GM19238 (cell line): ENCODE data around the gene B9D2.
"Not testable (repeated sequence)": the region's sequence is repeated elsewhere in the genome, so short reads cannot be mapped to it uniquely, and the experiment has no call there.

Experiments used
- DNase-seq: peaks from one replicate; pipeline ENCODE4 v3.0.0; 2011; ENCODE audit warnings: low spot score; ENCODE audit not compliant: insufficient read length

Gene B9D2, protein sequence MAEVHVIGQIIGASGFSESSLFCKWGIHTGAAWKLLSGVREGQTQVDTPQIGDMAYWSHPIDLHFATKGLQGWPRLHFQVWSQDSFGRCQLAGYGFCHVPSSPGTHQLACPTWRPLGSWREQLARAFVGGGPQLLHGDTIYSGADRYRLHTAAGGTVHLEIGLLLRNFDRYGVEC

DNA sequence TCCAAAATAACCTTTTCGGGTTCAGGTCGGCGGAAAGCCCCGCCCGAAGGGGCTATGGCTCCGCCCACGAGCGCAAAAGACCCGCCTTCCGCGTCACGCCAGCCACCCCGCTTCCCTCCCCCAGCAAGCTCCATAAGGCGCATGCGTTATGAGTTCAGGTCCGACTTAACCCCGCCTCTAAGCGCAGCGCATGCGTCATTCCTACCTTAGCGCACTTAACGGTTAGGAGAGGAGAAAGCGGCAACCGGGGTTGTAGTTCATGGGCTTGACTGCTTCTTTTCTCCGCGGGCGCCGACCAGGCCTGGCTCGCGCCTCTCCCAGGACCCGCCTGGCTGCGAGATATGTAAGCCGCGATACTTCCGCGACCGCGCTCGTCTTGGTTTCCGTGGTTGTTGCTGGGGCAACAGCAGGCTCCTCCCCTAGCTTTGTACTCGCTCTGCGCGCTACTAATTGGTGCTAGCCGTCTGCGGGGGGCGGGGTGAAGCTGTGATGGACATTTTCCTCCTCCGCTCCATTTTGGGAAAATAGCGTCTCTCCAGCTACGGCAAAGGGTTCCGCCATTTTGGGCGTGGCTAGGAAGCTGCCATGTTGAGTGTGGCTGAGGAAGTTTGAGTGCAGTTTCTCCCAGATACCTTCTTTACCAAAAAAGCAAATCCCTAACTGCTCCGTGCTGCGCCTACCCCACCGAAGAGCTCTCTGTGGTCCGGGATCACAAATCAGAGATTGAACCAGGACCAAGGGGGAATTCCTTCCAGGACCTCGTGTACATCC, at the start of gene B9D2:
Gene B9D2 (minus strand): TSS at position 397 of the 771 bp plus-strand sequence. CDS start 630 bp downstream, outside the sequence.
- peak; percentile 85 for DNase-seq

DNA sequence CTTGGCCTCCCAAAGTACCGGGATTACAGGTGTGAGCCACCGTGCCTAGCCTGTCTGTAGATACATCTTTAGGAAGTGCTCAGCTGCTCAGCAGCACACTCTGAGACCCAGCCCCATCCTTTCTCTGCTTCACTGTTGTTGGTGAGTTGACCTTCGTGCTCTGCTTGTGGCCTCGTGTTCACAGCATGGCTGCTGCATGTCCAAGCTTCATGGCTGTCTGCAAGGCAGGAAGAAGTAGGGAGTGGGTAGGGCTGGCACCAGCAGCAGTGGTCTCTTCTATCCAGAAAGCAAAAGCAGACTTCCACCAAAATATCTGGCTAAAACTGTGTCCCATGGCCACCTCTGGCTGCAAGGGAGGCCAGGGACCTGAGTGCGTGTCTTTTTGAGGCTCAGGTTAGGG, 49.0 kb upstream of the B9D2 start:
- no peak for DNase-seq

DNA sequence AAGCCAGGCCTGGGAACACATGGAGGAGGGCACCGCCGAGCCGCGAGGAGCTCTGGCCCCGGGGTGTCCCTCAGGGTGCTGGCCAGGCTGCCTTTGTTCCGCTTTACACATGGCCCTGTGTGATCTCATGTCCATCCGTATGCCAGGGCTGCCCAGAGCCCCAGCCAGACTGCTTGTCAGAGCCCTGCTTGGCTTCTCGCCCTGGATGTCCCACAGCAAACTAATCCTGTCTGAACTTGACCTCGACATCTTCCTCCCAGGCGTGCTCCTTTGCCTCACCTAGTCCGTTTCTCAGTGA, 48.0 kb upstream of the B9D2 start:
- no peak for DNase-seq

DNA sequence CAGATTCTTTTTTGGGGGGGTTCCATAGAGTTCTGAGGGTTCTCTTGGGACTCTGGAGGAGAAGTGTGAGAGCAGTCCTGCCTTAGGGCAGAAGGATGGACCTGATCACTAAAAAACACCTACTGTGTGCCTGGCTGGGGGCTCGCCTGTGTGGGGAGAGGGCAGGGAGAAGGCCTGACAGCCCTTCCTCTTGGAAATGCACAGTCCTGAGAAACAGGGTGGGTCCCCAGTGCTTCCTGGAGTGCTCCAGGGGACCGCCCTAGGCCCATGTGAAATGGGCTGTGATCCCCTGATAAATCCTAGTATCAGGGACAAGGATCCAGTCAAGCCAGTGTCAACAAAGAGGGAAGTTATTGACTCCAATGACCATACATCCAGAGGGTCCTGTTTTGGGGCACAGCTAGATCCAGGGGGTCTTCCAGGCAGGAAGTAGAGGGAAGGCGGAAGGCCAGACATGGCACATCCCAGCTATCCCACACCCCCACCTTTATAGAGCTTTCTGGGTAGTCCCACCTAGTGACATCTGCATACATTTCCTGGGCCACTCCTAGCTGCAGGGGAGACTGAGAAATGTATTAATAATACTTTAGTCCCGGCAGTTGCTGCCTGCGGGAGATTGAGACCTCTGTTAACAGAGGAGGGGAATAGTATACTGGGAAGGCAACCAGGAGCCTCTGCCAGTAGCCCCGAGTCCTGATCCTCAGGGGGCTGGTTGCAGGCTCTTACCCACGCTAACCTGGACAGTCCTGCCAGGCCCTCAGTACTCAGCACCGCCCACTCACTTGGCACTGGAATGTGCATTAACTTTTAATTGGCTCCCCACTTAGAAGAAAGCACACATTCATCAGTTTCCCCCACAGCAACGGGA, 47.4 kb upstream of the B9D2 start:
- no peak for DNase-seq

DNA sequence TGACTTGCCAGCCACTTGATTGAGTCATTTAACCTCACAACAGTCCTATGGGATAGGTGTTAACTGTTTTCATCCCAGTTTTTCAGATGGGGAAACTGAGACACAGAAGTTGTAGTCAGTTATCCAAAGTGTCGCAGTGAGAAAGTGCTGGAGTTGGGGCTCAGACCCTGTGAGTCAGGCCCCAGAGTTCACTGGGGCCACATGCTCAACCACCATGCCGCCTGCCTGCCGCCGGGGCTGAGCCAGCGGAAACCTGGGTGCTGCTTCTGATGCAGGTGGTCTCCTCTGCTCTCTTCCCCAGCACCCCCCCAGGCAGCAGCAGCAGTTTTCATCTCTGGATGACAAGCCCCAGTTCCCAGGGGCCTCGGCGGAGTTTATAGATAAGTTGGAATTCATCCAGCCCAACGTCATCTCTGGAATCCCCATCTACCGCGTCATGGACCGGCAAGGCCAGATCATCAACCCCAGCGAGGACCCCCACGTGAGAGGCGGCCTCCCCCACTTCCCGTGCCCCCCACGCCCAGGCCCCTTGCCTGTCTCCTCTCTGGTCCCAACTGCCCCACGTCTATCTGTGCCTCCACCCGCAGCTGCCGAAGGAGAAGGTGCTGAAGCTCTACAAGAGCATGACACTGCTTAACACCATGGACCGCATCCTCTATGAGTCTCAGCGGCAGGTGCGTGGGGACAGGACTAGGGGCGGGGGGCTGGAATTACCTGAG, 46.5 kb upstream of the B9D2 start:
- DNase-seq, result no peak

DNA sequence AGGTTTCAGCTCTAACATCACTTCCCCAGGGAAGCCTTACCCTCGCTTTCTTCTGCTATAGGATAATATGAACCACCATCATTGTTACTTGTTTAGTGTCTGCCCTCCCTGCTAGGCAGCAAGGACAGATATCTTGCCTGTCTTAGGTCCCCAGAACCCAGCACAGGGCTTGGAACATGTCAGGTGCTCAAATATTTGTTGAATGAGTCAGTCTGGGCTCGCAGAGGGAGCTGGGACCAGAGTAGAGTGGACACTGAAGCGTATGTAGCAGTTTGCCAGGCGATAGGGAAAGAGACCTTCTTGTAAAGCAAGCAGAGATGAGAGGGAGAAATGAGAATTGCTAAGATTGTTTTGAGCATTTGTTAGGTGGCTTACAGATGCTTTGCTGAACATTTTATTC, 45.3 kb upstream of the B9D2 start:
- DNase-seq, result no peak

DNA sequence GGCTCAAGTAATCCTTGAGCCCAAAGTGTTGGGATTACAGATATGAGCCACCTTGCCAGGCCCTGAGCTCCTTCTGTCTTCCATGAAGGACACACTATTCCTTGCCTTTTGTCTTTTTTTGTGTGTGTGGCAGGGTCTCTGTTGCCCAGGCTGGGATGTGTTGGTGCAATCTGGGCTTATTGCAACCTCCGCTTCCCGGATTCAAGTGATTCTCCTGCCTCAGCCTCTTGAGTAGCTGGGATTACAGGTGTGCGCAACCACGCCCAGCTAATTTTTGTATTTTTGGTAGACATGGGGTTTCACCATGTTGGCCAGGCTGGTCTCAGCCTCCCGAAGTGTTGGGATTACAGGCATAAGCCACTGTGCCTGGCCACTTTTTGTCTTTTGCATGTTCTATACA, 44.9 kb upstream of the B9D2 start:
- DNase-seq, result not testable (repeated sequence)

DNA sequence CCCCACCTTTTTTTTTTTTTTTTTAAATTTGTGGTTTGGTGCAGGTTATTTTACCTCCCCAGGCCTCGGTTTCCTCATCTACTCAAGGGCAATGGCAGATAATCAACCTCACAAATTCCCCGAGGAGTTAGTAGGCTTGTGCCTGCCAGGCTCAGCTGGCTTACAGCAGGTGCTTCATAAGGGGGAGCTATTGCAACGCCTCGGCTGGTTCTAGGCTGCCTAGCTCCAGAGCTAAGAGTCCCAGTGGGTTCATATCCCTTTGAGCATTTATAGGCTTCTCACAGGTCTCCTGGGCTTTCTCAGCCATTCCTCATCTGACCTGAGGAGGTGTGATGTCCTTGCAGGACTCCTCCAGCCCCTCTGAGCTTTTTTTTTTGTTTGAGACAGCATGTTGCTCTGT, 44.3 kb upstream of the B9D2 start:
- DNase-seq, result no peak

DNA sequence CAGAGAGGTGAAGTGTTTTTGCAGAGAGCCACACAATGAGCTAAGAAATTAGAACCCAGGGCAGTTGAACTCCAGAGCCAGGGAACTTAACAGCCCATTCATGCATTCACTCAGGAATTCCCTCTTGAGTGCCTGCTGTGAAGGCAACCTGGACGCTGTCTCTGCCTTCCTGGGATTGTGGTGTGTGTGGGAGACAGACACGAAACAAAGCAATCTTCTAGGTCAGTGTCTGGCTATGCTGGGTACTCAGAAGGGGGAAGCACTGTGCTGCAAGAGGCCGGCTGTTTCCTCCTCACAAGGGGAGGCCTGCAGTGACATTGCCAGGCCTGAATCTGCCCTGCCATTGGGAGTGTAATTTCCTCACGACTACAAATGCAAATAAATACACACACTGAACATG, 43.3 kb upstream of the B9D2 start:
- no peak for DNase-seq

DNA sequence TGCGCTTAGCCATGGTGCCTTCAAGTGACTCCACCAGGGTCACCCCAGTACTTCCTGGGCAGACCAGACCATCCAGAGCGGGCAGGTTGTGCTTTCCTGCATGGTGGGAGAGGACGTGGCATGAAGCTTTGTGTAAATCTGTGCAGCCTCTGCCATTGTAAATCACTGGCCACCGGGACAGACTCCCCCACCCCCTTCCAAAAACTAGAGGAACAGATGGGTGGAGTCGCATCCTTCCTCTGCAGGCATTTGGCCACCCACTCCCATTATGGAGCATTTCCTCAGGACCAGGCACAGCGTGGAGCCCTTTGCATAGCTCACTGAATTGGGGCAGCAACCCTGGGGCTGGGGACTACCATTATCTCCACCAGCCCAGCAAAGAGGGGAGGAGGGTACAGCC, 41.8 kb upstream of the B9D2 start:
- DNase-seq, result no peak

DNA sequence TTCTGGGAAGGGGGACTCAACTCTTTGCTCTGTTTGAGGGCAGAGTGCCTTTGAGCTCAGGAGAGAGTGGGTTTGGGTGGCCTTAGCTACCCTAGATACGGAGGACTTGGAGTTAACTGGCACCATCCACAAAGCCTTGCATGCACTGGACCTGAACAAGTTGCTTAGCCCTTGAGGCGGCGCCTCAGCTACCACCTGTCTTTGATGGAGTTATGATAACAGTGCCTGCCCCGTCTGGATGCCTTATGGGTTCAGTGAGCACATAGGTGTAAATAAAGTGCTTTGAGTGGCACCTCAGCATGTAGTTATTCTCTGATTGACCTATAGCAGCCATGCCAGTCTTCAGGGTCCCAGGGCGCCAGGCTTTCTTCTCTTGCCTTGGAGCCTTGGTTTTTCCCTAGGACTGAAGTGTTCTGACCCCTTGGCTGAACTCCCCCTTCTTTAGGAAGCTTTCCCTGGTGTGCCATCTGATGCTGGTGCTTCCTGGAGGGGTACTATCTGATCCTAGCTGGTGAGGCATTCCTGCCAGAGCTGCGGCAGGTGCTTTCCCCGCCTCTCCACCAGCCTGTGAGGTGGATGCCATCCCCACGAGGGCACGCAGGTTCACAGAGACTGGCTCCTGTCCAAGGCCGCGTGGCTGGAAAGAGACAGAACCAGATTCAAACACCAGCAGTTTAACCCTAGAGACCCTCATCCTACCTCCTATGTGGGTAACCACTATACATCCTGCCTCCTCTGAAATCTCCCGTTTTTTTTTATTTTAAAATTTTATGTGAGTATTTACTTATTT, 39.4 kb upstream of the B9D2 start:
- DNase-seq, result no peak

DNA sequence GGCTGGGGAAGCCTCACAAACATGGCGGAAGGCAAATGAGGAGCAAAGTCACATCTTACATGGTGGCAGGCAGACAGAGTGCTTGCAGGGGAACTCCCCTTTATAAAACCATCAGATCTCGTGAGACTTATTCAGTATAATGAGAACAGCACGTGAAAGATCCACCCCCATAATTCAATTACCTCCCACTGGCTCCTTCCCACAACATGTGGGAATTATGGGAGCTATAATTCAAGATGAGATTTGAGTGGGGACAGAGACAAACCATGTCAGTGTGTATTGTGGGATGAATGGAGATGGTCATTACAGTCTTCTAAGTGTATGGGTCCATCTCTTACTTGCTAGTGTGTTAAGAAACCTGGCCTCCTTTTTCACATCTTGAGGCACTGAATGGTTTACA, 38.1 kb upstream of the B9D2 start:
- no peak for DNase-seq

DNA sequence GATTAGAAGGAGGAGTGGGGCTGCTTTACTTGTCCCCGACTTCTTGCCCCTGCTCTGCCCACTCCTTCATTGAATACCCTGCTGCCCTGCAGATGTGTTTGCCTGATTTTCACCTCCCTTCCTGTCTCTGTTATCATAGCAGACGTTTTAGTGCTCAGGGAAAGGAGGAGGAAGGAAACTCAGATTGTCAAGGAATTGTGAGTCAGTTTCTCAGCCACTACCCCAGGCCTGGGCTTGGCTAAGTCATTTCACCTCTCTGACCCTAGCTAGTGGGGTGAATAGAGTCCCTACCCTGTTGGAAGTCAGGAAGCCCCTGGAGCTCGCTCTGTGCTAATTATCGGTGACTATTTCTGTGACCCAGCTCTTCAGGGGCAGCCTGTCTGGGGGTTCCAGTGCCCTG, 37.5 kb upstream of the B9D2 start:
- no peak for DNase-seq

DNA sequence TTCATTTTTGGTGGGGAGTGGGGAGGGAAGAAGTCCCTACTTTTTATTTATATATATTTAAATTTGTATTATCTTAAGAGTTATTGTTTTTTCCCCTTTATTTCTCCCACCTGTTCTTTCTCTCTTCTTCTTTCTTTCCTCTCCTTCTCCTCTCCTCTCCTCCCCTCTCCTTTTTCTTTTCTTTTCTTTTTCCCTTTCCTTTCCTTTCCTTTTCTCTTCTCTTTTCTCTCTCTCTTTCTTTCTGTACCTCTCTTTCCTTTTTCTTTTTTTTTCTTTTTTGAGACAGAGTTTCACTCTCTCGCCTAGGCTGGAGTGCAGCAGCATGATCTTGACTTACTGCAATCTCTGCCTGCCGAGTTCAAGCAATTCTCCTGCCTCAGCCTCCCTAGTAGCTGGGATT, 35.6 kb upstream of the B9D2 start:
- DNase-seq, result no peak

DNA sequence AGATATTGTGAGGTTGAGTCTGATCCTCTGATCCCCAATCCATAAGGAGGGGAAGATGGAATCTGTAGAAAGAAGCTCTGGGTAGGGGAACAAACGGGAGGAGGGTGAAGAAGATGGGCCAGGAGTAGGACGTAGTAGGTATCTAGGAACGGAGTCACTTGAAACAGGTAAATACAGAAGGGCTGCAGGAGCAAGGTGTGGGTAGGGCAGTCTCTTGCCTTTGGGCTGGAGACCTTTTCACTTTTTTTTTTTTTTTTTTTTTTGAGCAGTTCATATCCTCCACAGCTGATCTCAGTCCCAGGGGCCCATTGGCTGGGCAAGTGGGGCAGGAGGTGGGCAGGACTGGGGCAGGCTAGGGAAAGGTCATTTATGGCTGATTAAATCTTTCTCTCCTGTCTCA, 35.1 kb upstream of the B9D2 start:
- no peak for DNase-seq

DNA sequence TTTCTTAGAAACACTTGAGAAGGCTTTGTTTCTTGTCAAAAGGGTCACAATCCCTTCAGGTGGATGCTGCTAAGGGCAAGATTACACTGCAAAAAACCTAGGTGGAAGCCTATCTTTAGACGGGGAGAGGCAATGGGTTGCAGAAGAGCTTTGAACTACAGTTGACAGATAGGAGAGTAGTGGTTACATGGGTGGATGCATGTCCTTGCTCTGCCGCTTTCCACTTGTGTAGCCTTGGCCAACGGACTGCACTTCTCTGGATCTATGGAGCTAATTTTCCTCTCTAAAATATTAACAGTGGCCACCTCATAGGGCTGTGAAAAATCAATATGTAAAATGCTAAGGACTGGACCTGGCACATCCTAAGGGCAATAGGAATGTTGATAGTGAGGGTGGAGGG, 34.6 kb upstream of the B9D2 start:
- DNase-seq, result no peak

DNA sequence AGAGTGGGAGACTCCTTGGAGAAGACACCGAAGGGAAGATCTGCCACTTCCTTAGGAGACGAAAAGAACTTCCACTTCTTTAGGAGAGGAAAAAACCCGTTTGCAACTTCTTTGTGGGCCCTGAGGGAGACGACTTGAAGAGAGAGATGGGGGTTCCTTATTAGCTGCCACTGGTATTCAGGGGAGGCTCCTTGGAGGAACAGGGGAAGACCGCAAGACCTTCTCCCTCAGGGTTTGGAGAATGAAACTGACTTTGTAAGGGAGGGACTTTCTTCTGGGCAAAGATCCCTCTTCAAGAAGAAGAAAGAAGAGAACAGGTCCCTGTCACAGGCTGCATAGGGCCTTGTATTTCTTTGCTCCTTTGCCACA, 34.1 kb upstream of the B9D2 start:
- DNase-seq, result no peak

DNA sequence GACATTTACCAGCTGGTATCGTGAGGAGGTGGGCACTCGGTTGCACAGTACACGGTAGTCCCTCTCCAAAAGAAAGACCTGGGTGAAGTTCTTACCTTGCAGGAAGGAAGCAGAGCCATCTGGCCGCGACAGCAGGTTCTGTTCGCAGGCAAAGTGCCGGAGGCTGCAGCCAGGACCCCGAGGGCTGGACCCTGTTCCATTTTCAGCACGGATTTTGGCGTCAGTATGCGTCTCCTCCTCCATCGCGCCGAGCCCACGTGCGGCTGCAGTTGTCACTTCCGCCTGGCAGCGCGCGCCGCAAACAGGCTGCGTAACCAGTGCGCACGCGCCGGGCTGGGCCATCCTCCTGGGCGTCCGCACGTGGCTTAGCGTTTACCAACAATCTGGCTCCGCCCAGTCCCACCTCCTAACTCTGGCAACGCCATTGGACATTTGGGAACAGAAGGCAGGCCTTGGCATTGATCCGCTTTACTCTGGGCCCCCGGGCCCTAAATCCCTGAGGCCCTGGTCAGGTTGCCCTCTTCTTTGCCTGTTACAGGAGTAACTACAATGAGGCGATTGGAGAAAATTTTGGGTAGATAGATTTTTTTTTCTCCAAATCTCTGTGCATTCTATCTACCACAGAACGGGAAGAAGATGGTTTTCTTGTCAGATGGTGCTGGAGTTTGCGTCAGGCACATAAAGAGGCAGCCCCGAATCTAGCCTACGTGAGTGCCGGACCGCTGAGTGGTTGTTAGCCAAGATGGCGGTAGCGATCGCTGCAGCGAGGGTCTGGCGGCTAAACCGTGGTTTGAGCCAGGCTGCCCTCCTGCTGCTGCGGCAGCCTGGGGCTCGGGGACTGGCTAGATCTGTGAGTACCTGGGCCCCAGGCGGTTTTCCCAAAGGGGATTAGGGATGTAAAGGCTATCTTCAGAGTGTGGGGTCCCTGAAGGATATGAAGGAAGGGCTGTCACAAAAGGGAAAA, 33.4 kb upstream of the B9D2 start, which contains the start of the genes BCKDHA and EXOSC5:
Gene BCKDHA (plus strand): TSS at position 733 of the 964 bp plus-strand sequence. CDS start 10 bp downstream, at position 743.
Gene EXOSC5 (minus strand): TSS at position 274 of the 964 bp plus-strand sequence. CDS start 31 bp downstream, at position 243.
- peak; percentile 96 for DNase-seq

DNA sequence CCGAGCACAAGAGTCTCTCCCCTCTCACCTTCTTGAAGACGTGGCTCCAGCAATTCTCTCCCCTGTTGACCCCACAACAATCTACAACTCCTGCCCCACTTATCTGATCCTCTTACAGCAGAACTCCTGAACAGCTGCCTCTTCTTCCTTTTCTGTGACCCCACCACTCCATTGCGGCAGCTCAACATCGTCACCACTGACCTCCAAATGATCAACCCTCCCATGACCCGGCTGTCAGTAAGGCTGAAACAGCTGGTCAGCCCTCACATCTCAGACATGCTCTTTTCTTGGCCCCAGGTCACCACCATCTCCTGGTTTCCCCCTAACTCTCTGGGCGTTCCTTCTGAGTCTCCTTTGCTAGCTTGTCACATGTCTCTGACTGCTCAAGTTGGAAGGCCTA, 31.4 kb upstream of the B9D2 start:
- no peak for DNase-seq

DNA sequence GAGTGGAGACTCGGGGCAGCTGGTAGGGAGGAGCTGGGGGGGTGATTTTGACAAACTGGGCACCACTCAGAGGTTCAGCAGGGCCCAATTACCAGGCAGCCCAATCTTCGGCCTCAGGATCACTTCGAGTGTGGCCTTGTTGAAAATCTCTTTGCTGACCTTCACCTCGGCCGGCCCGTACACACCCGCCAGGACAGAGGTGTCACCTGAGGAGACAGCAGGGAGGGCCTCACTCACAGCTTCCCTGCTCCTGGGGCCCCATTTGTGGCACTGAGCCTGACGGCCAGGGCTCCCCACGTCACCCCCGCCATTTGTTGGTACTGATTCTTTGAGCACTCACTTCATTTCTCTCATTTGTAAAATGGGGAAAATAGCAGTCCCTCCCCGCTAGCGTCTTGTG, 28.8 kb upstream of the B9D2 start:
- no peak for DNase-seq
